ENCODE measurements around the gene ATXN10.

DNA sequence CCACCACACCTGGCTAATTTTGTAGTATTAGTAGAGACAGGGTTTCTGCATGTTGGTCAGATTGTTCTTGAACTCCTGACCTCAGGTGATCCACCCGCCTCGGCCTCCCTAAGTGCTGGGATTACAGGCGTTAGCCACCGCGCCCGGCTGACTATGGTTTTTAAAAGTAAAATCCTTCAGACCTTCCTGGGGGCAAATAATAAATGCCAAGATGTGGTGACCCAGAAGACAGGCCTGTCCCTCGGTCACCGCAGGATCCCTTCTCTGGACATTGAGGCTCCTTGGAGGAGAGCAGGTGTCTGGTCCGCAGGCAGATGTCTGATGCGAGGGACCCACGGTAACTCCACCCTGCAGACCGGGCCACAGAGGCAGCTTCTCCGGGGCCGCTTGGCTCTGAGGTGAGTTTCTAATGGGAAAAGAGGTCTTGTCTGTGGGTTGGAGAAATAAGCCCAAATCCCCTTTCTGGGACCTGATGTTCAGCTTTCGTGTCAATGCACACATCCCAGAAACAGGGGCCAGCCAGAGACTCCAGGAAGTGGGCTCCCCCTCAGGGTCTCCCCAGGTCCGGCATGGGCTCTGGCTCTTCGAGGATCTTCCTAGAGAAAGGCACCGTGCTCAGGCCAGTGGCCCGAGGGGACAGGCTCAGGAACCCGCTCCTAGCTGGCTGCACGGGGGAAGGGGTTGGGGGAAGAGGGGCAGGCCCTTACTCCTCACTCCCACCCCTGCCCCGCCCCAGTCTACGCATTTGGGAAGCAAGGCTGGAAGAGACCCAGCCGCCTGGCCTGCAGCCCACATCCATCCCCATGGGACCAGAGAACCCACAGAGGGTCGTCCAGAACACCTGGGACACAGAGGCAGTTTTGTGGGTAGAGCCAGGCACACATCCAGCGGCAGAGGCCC is 204.8 kb downstream of the ATXN10 start:
- TF ChIP-seq POLR2A (IDR thresholded peaks at IDR 0.05; ENCODE audit: extremely low read depth, insufficient read length), result no peak
- TF ChIP-seq, protein P1, sequence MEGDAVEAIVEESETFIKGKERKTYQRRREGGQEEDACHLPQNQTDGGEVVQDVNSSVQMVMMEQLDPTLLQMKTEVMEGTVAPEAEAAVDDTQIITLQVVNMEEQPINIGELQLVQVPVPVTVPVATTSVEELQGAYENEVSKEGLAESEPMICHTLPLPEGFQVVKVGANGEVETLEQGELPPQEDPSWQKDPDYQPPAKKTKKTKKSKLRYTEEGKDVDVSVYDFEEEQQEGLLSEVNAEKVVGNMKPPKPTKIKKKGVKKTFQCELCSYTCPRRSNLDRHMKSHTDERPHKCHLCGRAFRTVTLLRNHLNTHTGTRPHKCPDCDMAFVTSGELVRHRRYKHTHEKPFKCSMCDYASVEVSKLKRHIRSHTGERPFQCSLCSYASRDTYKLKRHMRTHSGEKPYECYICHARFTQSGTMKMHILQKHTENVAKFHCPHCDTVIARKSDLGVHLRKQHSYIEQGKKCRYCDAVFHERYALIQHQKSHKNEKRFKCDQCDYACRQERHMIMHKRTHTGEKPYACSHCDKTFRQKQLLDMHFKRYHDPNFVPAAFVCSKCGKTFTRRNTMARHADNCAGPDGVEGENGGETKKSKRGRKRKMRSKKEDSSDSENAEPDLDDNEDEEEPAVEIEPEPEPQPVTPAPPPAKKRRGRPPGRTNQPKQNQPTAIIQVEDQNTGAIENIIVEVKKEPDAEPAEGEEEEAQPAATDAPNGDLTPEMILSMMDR (IDR thresholded peaks at IDR 0.05; ENCODE audit: low read depth, low read length), result no peak

Measured in NB4 (cell line).